Astrocyte (in vitro differentiated cells and primary cell): ENCODE measurements around the gene WDR37.

Experiments used
- CTCF ChIP-seq: IDR thresholded peaks from 2 replicates; pipeline ENCODE4 v1.5.1; 2011; ENCODE audit warnings: low read depth, mild to moderate bottlenecking, inconsistent platforms, low read length, moderate library complexity; ENCODE audit not compliant: insufficient read depth
- EZH2 ChIP-seq: IDR thresholded peaks from 2 replicates; pipeline ENCODE4 v1.6.1; 2012; ENCODE audit warnings: mild to moderate bottlenecking, low read length, inconsistent platforms; ENCODE audit not compliant: insufficient read depth

GRCh38 chr10:1048732-1049424 is 7.3 kb upstream of the WDR37 start, which contains the start of gene IDI1:
- TF ChIP-seq CTCF (no peak), EZH2 (no peak)
